GM18499 (cell line): ENCODE results near the gene CHRNA4.
"Not testable (repeated sequence)": the region's sequence is repeated elsewhere in the genome, so short reads cannot be mapped to it uniquely, and the experiment has no call there.

ENCODE experiments used
- ATAC-seq: cut with Tn5 transposase; IDR thresholded peaks from one replicate; pipeline ENCODE4 v1.9.1; 2021; ENCODE audit warnings: moderate number of reproducible peaks; ENCODE audit not compliant: insufficient read depth, unreplicated experiment

The CHRNA4 gene

GRCh38 chr20:63379872-63380271 lies 18.7 kb upstream of the CHRNA4 start:
- ATAC-seq = not testable (repeated sequence)

- ATAC-seq = no peak
Measured at GRCh38 chr20:63379296-63379695, 18.1 kb upstream of the CHRNA4 start.

DNA sequence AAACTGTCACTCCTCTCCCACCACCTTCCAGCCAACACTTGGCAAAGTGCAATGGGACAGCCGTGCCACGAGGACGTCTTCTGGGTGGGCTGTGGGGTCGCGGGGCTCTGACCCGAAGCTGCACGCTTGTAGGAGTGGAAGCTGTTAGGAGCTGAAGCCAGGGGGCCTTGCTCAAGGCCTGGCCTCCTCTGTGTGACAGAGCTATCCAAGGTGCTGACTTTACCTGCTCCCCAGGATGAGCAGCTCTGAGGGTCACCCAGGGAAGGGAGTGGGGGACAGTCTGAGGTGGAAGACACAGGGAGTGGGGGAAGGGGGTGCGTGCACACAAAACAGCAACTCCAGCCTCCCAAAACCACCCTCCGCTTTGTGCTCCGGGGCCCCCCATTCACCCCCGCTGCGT lies 17.5 kb upstream of the CHRNA4 start:
- no peak for ATAC-seq

DNA sequence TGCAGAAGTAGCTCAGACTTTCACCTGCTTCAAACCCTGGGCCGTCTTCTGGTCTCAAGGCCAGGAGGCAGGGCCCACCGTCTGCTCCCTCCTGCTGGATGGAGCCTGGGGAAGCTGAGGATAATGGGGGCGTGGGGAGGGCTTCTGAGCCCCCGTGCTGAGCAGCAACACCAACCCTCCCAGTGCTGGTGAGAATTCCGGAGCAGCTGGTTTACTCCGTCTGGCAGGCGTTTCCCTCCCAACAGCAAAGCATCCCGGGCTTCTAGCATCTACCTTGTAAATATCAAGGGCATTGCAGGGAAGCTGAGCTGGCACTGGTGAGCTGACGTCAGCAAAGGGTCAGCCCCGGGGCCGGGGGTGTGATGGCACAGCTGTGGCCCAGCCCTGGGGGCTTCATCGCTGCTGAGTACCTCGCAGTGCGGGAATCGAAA lies 16.8 kb upstream of the CHRNA4 start:
- no peak for ATAC-seq

- ATAC-seq = no peak
Measured at GRCh38 chr20:63377256-63377941, 16.2 kb upstream of the CHRNA4 start.

- ATAC-seq = no peak
Measured at GRCh38 chr20:63376283-63377250, 15.4 kb upstream of the CHRNA4 start.

GRCh38 chr20:63375438-63375837 lies 14.3 kb upstream of the CHRNA4 start:
- no peak for ATAC-seq

- ATAC-seq = no peak
Measured at GRCh38 chr20:63374504-63374903, 13.4 kb upstream of the CHRNA4 start.

DNA sequence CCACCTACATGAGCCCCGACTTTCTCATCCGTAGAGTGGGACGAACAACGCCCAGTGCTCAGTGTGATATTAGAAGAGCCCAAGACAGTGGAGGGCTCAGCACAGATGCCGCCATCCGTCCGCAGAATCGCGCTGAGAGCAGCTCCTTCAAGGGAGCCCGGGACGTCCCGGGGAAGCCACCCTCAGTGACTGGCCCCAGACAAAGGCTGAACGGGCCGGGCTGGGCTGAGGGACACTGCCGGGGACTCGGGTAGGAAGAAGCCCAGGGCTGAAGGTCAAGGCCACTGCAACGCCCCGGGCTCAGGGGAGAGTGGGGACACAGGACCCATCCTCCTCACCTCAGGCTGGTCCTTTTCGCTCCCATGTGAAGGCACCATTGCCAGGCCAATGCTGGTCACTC lies 12.8 kb upstream of the CHRNA4 start:
- ATAC-seq = no peak

GRCh38 chr20:63372971-63373885 lies 12.1 kb upstream of the CHRNA4 start:
- no peak for ATAC-seq

DNA sequence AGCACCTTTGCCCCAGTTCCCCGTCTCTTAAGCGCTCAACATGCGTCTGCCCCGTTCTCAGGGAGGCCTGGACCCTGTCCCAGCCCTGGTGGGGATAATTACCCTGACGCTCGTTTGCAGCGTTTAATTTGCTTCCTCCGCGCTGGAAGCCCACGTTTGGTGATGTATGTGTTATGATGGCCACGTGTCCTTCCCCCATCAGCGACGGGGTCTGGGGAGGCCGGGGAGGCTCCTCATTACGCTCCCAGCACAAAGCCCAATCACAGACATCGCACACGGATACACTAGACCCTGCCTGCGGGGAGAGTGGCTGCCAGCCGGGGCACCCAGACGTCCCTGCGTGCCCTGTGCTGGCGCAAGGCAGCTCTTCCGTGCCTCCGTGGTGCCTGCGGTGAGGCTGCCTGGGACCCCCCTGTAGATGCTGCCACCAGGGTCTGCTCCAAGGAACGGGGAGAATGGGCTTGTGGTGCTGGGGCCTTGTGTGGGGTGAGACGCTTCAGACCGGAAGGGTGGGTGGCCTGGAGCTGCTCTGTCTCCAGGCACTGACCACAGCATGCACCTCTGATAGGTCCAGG lies 10.2 kb upstream of the CHRNA4 start:
- no peak for ATAC-seq

- no peak for ATAC-seq
Measured at GRCh38 chr20:63370618-63371187, 9.6 kb upstream of the CHRNA4 start.

DNA sequence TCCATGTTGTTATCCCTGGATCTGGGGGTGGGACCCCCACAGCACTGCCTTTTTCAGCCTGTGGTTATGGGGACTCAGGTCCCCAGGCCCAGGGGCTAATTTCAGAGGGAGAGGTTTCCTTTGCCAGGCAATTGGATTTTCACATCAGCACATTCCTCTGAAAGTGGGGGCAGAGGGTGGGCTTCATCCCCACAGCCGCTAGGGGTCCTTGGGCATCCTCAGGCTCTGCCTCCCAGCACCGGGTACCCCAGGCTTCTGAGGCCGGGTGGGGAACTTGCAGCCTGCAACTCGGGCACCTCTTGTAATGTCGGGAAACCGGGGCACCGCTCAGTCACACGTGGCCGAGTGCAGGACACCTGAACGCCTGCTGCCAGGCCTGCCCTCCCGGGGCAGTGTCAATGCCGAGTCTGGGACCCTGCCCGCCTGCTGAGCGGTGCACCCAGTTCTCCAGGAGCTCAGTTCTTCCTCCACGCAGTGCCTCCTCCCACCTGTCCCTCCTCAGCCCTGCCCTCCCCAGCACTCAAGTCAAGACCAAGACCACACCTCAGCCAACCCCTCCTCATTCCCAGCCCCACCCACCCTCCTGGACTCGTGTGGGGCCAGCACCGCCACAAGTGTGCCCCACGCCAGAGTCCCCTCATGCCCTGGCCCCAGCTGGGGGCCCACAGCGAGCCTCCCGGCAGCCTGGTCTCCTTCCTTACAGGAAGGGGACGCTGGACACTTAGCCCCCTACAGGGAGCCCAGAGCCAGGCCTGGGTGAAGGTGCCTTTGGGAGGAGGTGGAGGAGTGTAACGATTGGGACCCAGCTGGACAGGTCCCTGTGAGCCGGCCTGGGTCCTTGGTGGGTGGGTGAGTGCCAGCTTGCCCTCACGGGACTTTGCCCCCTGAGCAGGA lies 8.8 kb upstream of the CHRNA4 start:
- ATAC-seq = no peak

DNA sequence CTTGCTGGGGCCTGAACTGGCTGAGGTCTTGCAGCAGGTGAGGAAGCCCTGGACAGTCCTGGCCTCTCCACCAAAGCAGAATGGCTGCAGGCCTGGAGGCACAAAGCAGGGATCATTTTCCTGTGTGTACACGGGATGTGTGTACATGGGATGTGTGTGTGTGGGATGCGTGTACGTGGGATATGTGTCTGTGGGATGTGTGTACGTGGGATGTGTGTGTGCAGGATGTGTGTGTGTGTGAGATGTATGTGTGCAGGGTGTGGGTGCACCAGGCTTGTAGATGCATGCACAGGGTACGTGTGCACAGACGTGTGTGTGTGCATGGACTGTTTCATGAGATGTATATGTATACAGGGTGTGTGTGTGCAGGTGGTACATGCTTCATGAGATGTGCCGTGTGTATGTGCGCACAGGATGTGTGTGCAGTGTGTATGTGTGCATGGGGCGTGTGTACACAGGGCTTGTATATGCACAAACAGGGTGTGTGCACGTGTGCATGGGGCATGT lies 7.9 kb upstream of the CHRNA4 start:
- ATAC-seq = no peak

DNA sequence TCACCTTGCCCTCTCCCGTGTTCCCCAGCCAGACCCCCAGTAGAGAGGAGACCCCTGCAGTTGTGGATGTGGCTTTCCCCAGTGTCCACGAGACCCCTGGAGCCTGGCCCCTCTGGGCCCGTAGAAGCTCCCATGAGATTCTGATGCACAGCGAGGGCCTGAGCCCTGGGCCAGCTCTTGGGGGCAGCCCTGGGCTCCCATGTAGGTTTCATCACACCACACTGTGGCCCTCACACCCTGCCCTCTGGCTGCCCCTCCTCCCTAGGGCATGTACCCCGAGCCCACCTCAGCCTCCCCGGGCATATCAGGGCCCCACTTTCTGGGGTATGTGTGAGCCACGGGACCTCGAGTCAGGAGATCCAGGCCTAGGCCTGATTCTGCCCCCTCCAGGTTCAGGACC lies 7.0 kb upstream of the CHRNA4 start:
- ATAC-seq = no peak

GRCh38 chr20:63367446-63368055 lies 6.4 kb upstream of the CHRNA4 start:
- ATAC-seq = no peak

- no peak for ATAC-seq
Measured at GRCh38 chr20:63366390-63367365, 5.5 kb upstream of the CHRNA4 start.
